BE2C (cell line): ENCODE data around the gene COL20A1.

Source experiments
- DNase-seq: peaks from one replicate; pipeline ENCODE4 v3.0.0-alpha.2; 2020
- H3K27me3 ChIP-seq: fragments of 250-450 bp; sonication (Bioruptor Pico); 2 replicates; pipeline ENCODE4 v1.5.1; 2020; ENCODE audit warnings: mild to moderate bottlenecking
- H3K36me3 ChIP-seq: fragments of 250-450 bp; sonication (Bioruptor Pico); 2 replicates; pipeline ENCODE4 v1.5.1; 2020; ENCODE audit warnings: mild to moderate bottlenecking
- H3K4me1 ChIP-seq: fragments of 250-450 bp; sonication (Bioruptor Pico); 2 replicates; pipeline ENCODE4 v1.5.1; 2020
- H3K4me3 ChIP-seq: 2 replicates; pipeline ENCODE4 v1.5.1; 2011; ENCODE audit warnings: low read depth, low read length
- H3K9me3 ChIP-seq: fragments of 250-450 bp; sonication (Bioruptor Pico); 2 replicates; pipeline ENCODE4 v1.5.1; 2020
- CTCF ChIP-seq: IDR thresholded peaks from 2 replicates; pipeline ENCODE4 v1.5.1; 2012; ENCODE audit warnings: mild to moderate bottlenecking, low read depth, low read length

Gene COL20A1

GRCh38 chr20:63309261-63310071 lies 16.5 kb downstream of the COL20A1 start:
- peak; percentile 78 for DNase-seq
- peaks cover 9% of the 10 kb centered on the region; the same call in 1 of the 2 replicates for H3K27me3 ChIP-seq
- no peak overlapping the region for H3K4me3 ChIP-seq
- TF ChIP-seq CTCF: peak; percentile 78
- no peaks in the 10 kb centered on the region for H3K4me1 ChIP-seq
- no peaks in the 10 kb centered on the region for H3K9me3 ChIP-seq
- no peaks in the 10 kb centered on the region for H3K36me3 ChIP-seq

DNA sequence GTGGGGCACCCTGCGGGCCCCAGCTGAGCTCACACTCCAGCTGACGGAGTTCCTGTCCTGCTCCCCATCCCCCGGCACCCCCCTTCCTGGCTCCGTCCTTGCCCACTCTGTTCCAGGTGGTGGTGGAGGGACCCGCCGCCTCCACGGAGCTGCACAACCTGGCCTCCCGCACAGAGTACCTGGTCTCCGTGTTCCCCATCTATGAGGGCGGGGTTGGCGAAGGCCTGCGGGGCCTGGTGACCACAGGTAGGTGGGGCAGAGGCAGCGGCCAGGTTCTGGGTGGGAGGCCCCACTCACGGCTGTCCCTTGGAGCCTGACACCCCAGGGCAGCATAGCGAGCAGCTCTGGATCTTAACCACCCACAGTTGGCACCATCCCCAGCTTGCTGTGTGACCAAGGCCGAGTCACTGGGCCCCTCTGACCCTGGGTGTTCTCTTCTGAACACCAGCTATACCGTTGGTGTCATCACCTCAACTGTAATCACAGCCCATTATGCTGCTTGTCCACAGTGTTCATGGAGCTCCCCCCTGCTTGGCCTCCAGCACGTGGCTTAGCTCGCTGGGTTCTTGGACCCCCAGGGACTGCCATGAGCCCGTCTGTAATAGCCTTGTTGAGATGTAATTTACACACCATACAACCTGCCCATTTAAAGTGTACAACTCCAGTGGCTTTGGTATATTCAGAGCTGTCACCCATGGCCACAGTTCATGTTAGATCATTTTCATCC lies 17.4 kb downstream of the COL20A1 start:
- no peak overlapping the region for H3K4me3 ChIP-seq
- no peaks in the 10 kb centered on the region for H3K9me3 ChIP-seq
- DNase-seq: no peak
- H3K27me3 ChIP-seq: 0 out of 2 replicates have a peak, but pooled peaks cover 2% of the 10 kb centered on the region
- no peaks in the 10 kb centered on the region for H3K4me1 ChIP-seq
- no peaks in the 10 kb centered on the region for H3K36me3 ChIP-seq
- TF ChIP-seq CTCF: no peak

DNA sequence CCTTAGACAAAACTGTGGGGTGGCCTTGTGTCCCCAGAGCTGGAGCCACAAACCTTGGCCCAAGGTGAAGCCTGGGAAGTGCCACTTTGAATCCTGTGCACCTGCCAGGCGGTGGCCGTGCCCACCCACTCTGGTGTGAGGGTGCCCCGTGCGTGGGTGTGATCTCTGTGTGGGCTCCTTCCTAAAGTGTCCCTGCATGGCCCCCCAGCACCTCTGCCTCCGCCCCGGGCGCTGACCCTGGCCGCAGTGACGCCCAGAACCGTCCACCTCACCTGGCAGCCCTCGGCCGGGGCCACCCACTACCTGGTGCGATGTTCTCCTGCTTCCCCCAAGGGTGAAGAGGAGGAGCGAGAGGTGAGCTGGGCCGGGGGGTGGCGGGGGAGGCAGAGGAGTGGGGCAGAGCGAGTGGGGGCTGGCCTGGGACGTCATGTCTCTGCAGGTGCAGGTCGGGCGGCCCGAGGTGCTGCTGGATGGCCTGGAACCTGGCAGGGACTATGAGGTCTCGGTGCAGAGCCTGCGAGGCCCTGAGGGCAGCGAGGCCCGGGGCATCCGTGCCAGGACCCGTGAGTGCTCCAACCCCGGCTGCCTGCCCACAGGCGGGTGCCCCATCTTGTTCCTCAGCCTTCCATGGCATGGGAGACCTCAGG lies 18.3 kb downstream of the COL20A1 start:
- Histone ChIP-seq H3K27me3 (0 out of 2 replicates have a peak, but pooled peaks cover 2% of the 10 kb centered on the region), H3K9me3 (no peaks in the 10 kb centered on the region), H3K36me3 (no peaks in the 10 kb centered on the region), H3K4me1 (no peaks in the 10 kb centered on the region), H3K4me3 (no peak overlapping the region)
- DNase-seq: no peak
- no peak for TF ChIP-seq CTCF

DNA sequence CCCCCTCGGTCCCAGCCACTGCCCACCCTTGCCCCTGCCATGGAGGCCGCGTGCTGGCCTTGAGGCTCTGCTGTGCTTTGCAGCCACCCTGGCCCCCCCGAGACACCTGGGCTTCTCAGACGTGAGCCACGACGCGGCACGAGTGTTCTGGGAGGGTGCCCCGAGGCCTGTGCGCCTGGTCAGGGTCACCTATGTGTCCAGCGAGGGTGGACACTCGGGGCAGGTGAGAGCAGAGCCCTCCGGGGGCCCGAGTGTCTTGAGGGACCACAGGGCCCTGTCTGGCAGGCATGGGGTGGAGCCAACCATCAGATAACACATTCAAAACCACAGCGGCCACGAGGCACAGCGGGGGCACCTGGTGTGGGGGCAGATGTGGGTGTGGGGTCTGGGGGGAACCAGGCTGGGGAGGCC lies 18.9 kb downstream of the COL20A1 start:
- H3K9me3 ChIP-seq: no peaks in the 10 kb centered on the region
- TF ChIP-seq CTCF: no peak
- H3K36me3 ChIP-seq: no peaks in the 10 kb centered on the region
- H3K4me1 ChIP-seq: no peaks in the 10 kb centered on the region
- H3K4me3 ChIP-seq: no peak overlapping the region
- no peak for DNase-seq
- H3K27me3 ChIP-seq: 0 out of 2 replicates have a peak, but pooled peaks cover 2% of the 10 kb centered on the region

DNA sequence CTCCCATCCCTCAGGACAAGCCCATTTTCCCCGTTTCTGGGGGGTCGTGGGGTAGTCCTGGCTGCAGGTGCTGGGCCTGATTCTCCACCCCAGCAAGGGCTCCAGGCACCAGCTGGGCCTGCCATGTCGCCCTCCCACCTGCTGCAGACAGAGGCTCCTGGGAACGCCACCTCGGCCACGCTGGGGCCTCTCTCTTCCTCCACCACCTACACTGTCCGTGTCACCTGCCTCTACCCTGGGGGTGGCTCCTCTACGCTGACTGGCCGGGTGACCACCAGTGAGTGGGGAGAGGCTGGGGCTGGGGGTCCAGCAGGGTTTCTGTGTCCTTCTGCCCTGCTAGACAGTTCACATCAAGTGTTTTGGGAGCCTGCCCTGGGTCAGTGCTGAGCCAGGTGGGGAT lies 19.3 kb downstream of the COL20A1 start:
- TF ChIP-seq CTCF: no peak
- no peak for DNase-seq
- Histone ChIP-seq H3K27me3 (0 out of 2 replicates have a peak, but pooled peaks cover 2% of the 10 kb centered on the region), H3K36me3 (no peaks in the 10 kb centered on the region), H3K4me3 (no peak overlapping the region), H3K4me1 (no peaks in the 10 kb centered on the region), H3K9me3 (no peaks in the 10 kb centered on the region)
